Breast epithelium (tissue), 3 donors: ENCODE data around the gene RGMA.

Experiments used
- CTCF ChIP-seq, 3 donors: fragments of 450-650 bp; IDR thresholded peaks; one replicate each; pipeline ENCODE4 v1.5.1; 2016 to 2017; ENCODE audit warnings: antibody characterized with exemption in 3 of 3, mild to moderate bottlenecking in 3 of 3, moderate library complexity in 3 of 3
- POLR2A ChIP-seq: fragments of 450-650 bp; IDR thresholded peaks from one replicate; pipeline ENCODE4 v1.6.1; 2016; ENCODE audit warnings: antibody characterized with exemption, mild to moderate bottlenecking, moderate library complexity
- POLR2AphosphoS5 ChIP-seq, 3 donors: sonication (generic); formaldehyde crosslinking; IDR thresholded peaks; one replicate each; pipeline ENCODE4 v1.6.1; 2017; ENCODE audit warnings: antibody characterized with exemption in 3 of 3

GRCh38 chr15:93089727-93090305 is 805 bp upstream of the RGMA start:
- no peak for TF ChIP-seq POLR2A
- no peak for TF ChIP-seq CTCF (IDR thresholded peaks at IDR 0.05)
- TF ChIP-seq POLR2AphosphoS5 (IDR thresholded peaks at IDR 0.05) = no peak
